ENCODE measurements around the gene ARHGAP4.

Gene ARHGAP4

DNA sequence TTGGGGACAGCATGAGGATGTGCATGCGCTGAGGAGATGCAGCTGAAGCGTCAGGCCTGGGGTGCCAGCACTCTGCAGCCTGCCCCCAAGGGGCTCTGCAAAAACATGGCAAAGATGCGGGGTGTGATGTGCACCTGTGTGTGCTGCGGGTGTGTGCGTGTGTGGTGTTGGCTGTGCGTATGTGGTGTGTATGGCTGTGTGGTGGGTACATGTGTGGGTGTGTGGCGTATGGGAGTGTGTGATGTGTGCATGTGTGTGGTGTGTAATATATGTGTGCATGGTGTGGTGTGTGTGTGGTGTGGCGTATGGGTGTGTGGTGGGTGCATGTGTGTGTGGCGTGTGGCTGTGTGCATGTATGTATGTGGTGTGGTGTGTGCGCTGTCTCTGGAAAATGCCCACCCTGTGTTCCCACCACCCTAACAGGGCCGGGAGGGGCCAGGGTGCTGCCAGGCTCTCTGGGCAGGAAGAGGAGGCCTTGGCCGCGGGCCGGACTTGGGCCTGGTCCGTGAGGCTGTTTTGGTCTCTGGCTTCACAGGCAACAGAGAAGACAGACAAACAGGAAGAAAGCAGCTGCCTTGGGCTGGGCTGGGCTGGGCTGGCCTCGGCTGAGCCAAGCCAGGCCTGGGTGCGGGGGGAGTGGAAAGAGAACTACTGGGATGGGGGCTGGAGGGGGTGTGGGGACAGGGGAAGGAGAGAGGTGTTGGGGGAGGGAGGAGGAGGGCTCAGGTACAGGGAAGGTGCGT is 22.7 kb downstream of the ARHGAP4 start:
- no peak for DNase-seq

DNA sequence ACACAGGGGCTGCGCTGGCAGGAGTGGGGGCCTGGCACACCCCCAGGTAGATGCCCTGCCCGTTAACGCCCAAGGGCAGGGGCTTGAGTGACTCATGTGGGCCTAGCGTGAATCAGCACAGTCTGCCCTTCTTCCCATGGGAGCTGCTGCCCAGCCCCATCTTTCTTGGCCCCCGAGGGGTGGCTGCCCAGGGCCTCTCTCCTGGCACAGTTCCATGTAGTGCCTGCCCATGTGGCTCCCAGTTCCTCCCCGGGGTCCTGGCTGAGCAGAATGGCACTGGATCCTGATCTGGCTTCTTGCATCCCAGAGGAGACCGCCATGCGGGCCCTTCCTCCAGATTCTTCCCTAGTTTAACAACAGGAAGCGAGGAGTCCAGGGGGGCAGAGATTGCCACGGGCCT is 23.7 kb downstream of the ARHGAP4 start:
- no peak for DNase-seq

DNA sequence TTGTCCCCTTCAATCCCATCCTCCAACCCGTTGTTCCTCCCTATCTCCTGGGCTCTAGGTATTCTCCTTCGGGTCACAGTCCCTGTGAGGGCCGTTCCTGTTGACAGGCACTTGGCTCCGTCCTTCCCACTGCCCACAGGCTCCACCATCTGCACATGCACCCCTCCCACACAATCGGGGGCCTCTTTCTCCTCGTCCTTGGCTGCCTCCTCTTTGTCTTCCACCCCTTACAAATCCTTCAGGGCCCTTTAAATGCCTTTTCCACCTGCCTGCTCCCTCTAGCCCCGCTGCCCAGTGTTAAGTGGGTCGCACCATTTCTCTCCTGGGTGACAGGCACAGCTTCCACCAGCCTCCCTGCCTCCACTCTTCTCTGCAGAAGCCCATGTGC is 24.3 kb downstream of the ARHGAP4 start:
- DNase-seq, result no peak

GRCh38 chrX:153900831-153901752 is 25.0 kb downstream of the ARHGAP4 start:
- DNase-seq, result peak; percentile 66

GRCh38 chrX:153897899-153898298 is 28.2 kb downstream of the ARHGAP4 start:
- DNase-seq, result no peak

GRCh38 chrX:153889123-153889522 is 36.9 kb downstream of the ARHGAP4 start:
- no peak for DNase-seq

GRCh38 chrX:153888344-153888743 is 37.7 kb downstream of the ARHGAP4 start:
- DNase-seq, result no peak

- no peak for DNase-seq
These were observed 38.7 kb downstream of the ARHGAP4 start for GRCh38 chrX:153887385-153887784.

GRCh38 chrX:153886915-153887314 is 39.1 kb downstream of the ARHGAP4 start:
- DNase-seq, result no peak

- no peak for DNase-seq
These were observed 39.8 kb downstream of the ARHGAP4 start, which contains the start of gene L1CAM for GRCh38 chrX:153885968-153886903. TSS of gene L1CAM (minus strand) at chrX:153886173. CDS start at chrX:153875836, 10,337 bp downstream.

DNA sequence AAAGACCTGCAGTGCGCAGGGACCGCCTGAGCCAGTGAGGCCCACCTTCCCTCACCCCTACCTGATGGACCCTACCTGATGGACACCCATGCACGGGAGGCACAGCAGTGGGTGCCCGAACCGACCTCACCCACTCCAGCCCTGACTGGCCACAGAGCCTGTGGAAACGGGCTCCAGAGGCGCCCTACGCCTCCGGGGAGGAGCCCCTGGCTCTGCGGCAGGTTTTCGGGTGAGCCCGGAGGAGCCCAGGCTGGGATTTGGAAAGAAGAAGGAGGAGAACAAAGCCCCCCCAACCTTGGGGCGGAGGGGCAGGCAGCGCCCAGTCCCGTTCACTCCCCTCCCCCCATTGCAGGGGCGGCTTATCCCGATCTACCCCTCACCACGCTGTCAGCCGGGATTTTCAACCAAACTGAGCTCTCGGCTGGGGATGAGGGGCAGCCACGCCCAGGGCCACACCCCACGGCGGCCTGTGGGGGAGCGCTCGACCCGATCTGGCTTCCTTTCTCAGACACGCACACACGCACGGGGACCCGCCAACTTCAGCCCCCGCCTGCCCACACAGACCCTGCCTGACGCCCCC is 40.8 kb downstream of the ARHGAP4 start:
- no peak for DNase-seq

DNA sequence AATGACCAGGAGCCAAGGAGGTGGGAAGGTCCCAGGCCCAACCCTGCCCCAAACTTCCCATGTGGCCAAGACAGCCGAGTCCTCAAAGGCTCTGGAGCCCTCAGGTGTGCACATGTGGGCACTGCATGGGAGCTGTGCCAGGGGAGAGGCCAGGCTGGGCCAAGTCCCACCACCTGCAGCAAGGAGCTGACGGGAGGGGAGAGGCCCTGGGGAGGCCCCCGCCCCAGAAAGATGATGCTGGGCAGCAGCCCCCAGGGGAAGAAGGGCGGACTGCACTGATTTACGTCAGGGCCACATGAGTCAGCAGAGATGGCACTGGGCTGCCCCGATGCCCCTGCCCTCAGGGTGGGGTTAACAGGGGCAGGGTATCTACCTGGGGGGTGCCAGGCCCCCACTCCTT is 41.5 kb downstream of the ARHGAP4 start:
- no peak for DNase-seq

GRCh38 chrX:153884136-153884535 is 41.9 kb downstream of the ARHGAP4 start:
- no peak for DNase-seq

DNA sequence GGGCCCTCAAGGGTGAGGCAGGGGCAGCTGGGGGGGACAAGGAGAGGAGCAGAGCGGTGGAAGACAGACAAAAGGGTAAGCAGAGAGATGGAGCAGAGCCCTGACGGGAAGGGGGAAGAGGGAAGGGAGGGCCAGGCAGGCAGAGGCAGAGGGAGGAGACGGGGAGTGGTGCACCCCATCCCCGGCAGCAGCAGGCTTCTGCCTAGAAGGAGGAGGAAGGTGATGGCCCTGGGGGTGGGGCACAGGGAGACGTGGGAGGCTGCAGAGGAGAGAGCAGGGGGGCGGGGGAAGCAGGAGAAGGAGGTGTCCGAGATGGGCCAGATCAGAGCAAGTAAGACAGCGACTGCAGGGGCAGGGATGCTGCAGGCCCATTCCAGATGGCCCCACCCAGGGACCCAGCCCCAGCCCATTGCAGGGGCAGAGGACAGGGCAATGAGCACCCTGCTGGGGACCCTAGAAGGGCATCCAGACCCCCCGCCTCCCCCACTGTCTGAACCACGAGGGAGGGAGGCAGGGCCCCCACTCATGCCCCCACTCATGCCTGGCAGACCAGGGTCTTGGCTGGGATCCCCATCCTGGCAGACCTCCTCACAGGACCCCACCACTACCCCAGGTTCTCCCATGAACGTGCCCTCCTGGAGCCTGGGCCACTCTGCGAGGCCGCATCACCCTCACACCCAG is 42.8 kb downstream of the ARHGAP4 start:
- DNase-seq, result no peak

DNA sequence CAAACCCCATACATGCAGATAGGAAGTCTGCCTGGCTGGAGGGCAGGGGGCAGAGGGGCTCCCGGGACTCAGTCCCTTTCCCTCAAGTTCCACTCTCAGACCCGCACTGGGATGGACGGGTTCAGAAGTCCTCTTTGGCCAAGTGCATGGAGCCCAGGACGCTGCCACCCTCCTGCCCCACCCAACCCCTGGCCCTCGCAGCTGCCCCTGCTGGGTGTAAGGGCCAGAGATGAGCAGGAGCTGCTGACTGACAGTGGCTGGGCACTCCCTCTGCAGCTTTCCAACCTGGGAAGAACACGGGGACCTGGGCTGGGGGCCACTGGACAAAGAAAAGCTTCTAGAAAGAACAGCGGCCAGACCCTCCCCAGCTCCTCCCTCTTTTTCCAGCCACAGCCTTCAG is 43.5 kb downstream of the ARHGAP4 start:
- no peak for DNase-seq

DNA sequence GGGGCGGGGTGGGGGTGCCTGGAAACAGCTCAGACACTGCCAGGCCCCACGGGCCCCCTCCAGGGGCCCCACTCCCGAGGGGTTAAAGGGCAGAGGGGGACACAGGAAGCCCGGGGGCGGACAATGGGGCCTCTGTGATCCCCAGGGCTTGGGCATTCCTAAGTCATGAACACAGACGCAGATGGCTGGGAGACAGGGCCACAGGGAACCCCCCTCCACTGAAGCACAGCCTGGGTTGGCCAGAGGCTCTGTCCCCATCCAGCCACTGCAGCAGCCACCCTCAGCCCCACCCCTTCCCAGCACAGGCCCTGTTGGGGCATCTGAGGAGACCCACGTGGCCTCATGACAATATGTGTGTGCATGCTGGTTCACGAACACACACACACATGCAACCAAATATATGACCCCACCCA is 44.0 kb downstream of the ARHGAP4 start:
- no peak for DNase-seq

GRCh38 chrX:153881281-153881680 is 44.8 kb downstream of the ARHGAP4 start:
- no peak for DNase-seq

- DNase-seq, result no peak
These were observed 45.6 kb downstream of the ARHGAP4 start for GRCh38 chrX:153880440-153880815.

DNA sequence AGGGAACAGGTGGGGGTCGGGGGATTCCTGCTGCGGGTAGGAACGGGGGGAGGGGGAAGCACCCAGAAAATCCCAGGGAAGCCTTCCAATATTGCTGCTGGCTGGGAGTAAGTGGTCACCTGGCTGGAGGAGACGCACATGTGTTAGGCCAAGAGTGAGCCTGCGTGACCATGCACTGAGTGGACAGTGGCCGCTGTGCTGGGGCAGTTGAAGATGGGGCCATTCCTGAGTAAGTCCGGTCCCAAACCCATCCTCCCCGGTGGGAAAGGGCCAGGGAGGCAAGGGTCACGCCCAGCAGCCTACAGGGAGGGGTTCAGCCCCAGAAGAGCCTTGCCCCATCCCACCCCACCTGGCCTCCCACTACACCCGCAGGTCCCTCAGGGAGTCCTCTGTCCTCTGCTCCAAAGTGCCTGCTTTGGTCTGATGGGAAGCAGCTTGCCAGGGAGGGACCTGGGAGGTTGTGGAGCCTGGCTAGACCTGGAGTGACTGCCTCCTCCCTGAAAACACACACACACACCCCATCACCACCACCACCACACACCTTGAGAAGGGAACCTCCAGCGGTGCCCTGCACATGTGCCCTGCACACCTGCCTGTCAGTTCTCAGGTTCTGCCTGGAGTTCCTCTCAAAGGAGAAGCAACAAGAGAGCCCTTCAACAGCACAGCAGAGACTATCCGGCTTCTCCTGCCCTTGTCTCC is 46.2 kb downstream of the ARHGAP4 start:
- DNase-seq, result no peak

DNA sequence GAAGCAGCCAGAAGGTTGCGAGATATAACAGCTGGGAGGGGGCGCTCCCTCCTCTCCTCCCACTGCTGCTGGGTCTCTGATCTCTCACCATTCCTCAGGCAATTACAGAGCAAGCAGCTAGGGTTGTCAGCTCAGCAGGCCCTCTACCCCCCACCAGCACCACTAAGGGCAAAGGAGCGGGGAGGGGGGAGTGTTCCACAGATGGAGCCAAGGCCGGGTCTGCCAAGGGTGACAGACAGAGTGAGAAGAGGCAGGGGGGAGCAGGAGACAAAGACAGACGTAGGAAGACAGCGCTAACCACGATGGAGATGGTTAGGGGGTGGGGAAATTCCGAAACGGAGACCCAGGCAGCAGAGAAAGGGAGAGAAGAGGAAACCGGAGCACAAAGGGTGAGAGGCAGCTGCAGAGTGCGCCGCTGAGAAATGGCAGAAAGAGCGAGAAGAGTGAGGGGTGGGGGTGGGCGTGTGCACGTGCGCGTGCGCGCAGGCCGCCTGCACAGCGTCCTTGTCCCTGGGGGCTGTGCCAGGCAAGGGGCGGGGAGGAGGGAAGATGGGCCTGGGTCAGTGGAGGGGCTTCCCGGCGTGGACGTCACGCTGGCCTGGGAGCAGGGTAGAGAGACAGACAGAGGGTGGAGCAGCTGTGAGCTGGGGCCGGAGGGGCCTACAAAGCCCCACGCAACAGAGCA is 47.0 kb downstream of the ARHGAP4 start:
- no peak for DNase-seq

GRCh38 chrX:153878345-153878744 is 47.7 kb downstream of the ARHGAP4 start:
- no peak for DNase-seq

Measured in CD4-positive, alpha-beta T cell treated with Interleukin-4 for 4 hours (primary cell).